GM18858 (cell line): ENCODE results near the gene SFT2D3.

ENCODE experiments used
- ATAC-seq: cut with Tn5 transposase; IDR thresholded peaks from one replicate; pipeline ENCODE4 v1.9.1; 2021; ENCODE audit not compliant: unreplicated experiment

Gene SFT2D3

DNA sequence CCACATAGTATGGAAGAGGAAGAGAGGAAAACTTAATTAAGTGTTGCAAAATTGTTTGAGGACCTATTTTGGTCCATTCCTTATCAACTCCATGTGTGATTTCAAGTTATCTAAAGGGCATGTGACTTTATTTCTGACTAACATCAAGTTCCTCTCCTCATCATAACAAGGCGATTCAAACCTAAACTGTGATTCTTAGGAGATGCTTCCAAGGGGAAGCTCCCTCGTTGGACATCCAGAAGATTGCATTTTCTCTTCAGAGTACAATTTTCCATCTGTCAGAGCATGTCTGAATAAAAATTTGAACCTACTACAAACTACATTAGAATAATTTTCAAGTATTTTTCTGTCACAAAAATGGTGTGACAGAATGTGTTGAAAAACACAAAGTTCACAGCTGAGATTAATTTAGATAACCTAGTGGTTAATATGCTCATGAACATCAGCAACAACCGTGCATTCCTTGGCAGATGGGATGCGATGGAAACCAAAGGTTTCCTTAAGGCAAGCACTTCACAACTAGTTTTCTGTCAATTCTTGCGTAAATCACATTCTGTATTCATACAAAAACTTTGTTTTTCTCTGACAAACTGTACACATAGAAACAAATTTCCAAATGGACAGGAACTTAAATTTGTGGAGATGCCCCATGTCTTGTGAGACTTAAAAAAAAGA, 4.2 kb downstream of the SFT2D3 start:
- no peak for ATAC-seq

DNA sequence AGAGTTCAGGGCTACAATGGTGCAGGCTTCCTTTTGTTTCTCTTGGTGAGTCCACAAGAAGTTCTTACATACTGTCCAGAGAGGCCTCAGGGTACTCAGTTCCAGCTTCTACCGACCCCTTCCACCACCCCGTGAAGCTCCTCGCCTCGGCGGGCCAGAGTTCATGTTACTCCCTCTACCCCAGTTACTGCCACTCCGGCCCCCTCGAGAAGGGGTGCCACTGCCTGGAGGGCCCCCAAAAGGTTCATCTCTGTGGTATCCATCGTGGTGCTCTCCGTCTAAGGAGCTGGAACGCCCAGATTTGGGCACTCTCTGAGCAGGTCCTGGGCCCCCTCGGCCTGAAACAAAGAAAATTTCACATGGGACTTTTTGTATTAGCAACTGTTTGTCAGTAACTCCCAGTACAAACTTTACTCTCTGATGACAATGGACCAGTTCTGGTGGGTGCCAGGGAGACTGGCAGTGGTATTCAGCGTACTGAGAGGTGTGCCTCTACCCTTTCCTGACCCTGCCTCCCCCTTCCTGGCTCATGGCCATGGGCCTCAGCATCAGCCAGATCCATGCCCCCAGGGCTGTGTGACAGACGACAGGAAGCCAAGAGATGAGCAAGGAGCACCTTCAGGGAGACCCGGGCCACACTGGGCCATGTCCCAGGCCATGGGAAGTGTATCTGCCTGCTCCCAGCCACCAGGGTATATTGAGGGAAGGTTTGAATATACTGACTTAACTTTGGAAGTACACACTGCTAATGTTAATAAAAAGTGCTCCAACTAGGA, 5.1 kb downstream of the SFT2D3 start:
- no peak for ATAC-seq

DNA sequence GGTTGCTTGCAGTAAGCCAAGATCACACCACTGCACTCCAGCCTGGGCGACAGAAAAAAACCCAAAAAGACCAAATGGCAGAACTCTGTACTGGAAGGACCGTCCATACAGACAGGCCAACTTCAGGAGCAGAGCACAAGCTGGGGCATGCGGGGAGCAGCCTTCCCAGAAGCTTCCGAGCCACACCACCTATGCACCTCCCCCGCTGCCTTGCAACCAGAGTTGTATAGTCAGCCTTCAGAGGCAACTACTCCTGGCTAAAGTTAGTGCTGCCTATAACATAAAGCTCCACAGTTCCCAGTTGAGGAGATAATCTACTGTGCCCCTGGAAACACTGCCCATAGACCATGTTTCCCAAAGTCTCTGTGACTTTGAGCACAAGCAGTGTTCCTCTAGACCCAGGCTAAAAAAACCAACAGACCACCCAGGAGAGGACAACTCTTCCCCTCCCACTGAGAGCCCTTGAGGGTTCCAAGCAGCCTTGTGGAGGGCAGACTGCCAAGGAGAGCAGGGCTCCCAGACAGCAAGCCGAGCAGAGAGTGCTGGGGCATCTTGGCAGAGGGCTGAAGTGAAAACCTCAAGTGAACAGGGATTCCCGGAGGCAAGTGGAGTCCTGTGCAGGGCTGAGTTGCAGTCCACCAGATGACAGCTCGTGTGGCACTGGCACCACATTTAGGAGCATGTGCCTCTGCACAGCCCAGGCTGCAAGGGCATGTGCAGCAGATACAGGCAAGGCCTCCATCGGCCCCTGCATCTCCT, 6.8 kb downstream of the SFT2D3 start:
- ATAC-seq: no peak

DNA sequence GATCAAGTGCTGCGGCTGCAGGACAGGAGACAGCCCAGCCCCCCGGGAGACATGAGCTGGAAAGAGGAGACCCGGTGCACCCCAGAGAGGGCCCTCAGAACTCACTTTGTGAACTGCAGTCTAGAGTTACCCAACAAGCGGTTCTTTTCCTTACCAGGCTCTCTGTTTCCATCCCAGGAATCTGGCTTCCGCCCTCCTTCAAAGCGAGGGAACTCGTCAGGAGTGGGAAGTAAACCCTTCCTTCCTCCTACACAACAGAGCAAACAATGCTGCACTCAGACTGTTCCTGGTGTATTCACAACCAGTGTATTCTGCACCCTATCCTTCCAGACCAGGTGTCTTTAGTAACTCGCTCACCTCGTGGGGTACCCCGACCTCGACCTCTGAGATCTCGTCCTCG, 8.0 kb downstream of the SFT2D3 start:
- ATAC-seq: no peak

DNA sequence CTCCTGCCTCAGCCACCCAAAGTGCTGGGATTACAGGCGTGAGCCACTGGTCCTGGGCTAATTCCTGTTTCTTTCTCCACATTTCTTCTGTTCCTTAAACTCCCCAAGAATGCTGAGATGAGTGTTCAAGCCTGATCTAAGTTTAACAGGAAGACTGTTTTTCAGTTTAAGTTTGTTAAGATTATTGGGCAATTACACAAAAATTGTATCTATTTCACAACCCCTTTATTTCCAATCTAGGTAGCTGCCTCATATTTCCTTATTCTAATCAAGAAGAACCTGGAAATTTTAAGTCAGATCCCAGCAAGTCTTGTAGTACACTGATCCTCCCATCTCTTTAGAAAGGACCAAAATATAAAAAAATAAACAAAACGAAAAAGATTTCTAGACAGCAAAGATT, 11.7 kb downstream of the SFT2D3 start:
- no peak for ATAC-seq

DNA sequence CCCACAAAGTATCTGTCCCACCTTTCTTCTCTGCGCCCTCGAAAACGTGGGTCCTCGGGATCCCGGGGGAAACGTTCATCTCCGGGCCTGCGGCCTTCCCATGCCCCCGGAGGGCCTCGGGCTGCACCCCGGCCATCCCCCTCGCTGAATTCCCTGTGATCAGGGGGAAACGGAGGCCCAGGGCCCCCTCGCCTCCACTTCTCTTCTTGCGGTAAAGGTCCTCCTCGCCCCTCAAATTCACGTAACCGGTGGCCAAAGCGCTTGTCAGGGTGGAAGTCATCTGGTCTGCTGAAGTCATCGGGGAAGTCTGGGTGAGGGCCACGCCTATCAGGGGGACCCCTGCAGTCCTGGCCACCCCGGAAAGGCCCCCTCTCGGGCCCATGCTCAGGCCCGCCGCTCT, 12.3 kb downstream of the SFT2D3 start:
- ATAC-seq: no peak

DNA sequence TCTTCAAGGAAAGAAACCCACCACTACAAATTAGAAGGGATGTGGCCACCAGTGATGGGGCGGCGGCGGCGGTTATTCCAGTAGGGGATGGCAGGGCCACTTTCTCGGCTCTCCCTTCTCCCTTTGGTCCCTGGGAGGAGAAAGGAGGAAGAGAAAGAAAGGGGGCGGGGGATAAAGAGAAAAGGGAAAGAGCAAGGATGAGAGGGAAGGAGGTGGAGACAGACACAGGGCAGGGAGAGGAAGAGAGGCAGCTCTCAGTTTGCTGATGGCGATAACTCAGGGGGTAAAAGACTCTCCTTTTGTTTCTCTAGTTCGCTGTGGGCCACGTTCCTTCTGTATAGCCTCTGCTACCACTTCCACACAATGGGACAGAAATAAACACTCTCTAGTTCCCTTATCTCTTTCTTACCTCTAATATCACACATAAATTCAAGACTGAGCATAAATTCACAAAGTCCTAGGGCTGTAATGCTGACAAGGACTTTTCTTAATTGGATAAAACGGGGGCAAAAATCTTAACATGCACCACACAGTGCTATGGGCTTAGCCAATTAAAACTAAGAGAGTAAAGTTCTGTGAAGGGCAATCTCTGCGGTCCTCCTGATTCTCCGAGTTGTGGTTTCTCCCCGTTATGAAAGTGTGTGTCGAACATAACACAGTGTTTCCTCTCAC, 14.6 kb downstream of the SFT2D3 start:
- ATAC-seq: no peak

DNA sequence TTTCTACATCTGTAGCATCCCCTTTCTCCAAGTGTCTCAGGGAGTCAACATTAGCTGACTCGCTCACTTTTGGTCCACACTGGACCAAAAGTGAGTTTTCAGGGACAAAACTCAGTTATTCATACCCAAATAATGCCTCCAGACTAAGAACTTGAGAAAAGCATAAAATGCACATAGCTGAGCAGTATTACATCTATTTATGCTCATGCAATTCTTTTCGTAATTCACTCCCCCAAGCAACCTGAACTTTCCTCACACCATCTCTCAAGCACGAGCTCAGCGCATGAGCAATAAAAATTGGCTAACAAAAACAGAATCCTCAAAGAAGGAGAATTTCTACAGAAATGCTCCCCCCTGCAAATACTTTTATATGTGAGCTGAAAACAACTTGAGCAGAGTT, 17.0 kb downstream of the SFT2D3 start:
- ATAC-seq: no peak

DNA sequence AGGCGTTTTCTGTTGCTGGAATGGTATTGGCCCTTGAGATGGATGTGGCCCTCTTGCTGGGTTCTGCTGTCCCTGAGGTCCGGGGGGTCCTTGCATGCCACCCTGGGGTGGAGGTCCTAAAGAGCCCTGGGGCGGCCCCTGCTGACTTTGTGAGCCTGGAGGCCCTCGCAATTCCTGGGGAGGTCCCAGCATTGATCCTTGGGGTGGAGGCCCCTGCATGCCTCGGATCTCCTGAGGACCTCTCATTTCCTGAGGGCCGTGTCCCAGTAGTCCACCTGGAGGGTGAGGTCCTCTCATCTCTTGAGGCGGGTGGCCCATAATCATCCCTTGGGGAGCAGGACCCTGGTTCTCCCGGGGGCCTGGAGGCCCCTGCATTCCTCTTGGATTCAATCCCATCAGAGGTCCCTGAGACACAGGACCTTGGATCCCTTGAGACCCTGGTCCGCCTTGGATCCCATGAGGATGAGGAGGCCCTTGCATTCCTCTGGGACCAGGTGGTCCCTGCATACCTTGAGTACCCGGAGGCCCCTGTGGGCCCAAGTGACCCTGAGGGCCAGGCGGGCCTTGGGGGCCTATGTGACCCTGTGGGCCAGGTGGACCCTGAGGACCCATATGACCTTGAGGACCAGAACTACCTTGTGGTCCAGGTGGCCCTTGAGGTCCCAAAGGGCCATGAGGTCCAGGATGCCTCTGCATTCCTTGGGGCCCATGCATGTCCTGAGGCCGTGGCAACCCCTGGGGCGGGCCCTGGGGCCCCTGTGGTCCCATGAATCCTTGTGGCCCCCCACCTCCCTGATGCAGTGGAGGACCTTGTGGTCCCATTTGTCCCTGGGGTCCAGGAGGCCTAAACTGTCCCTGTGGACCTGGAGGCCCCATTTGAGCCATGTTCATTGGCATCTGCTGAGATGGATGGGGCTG, 18.3 kb downstream of the SFT2D3 start:
- ATAC-seq: no peak

DNA sequence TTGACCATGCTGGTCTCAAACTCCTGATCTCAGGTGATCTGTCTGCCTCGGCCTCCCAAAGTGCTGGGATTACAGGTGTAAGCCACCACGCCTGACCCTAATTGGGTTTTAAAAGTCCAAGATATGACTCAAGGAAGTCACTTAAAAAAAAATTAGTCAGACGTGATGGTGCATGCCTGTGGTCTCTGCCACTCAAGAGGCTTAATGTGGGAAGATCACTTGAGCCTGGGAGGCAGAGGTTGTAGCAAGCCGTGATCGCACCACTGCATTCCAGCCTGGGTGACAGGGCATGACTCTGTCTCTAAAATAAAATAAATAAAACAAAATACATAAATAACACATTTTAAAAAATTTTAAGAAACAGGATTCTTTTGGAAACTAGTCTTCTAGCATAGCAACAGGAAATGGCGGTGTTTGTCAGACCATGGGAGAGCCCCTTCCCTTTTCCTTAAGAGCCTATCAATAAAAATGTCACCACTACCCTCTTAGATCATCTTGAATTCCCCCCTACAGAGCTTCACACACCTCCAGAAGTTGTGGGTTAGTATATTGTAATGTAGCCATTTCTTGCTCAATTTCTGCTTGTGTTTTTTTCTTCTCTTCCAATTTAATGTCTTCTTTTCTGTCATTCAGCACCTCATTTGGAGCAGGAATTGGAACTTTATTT, 20.1 kb downstream of the SFT2D3 start:
- no peak for ATAC-seq

DNA sequence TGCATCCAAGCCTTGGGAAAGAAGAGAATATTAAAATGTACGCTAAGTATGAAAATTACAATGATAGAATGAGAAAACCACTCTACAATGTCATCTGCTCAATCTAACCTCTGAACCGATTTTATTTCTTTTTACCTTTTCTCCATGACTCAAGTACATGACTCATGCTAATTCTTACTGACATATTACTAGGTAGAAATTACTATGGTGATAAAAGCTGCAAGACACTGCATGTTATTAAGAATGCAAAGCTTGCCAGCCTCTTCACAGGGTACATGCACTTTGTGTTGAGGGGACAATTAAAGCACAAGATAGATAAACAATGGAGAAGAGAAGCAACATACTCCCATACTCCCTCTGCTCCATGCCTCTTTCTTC, 20.7 kb downstream of the SFT2D3 start:
- ATAC-seq: no peak

DNA sequence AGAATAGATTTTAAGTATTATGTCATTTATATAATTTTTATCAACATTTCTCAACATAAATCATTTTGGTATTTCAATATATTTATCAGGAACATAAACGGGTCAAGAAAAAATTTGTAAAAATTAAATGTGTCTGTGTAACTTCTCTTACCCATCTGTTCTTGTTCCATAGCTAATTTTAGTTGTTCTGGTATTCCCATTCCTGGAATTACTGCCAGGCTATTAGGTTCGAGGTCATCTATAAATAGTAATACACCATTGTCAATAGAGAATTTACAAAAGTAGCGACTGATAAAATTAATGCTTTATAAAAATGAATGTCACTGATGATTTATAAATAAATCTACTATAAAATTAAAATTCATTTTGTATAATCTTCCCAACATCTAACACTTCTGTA, 21.5 kb downstream of the SFT2D3 start:
- ATAC-seq: no peak

DNA sequence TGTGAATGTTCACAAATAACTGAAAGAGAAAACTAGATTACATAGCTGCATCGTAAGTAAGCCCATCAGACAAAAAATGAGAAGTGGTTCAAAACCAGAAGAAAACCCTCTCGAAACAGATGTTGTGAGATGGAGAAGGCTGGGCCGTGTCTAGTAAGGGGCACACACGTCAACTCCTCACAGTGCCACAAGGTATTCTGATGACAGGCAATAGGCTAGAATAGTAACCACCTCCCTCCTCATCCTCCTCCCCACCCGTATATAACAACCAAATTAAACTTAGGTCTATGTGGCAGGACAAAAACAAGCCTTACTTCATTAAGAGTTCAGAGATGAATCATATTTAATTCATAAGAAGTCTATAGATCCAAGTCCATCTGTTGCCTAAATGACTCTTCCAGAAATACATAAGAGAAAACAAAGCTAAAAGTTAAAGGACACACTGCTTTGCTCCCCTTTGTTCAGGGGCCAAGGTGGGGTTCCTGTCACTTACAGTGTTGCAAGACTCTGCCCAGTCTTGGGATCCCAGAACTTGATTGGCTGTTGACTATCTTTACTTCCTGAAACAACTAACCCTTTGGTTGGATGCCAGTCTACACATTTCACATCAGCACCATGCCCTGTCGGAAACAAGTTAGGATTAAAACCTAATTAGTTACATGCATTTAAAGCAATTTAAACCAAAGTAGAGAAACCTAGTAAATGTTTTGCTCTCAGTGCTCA, 25.0 kb downstream of the SFT2D3 start:
- no peak for ATAC-seq

DNA sequence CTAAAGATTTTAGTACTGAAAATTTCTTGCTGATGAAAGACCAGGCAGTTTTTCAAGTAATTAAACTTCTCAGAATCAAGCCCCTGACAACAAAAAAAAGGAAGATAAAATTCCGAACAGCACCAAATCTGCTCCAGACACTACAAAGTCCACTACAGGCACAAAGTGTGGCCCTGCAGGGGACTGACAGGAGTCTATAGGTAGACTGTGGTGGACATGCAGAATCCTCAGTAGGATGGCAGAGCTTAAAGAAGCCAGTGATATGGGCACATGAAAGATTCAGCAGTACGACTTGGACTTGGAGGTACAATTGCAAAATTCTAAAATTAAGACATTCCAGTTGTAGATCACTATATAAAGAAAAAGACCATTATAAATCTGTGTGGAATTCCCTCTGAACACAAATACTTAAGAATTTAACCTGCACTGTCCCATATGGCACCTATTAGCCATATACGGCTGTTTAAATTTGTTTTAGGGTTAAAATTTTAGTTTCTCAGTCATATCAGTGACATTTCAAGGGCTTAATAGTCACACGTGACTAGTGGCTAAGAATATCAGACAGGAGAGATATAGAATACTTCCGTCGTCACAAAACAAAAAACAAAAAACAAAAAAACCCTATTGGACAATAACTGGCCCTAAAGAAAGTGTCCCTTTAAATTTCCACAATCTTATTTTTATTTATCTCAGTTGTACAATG, 32.0 kb downstream of the SFT2D3 start:
- no peak for ATAC-seq

DNA sequence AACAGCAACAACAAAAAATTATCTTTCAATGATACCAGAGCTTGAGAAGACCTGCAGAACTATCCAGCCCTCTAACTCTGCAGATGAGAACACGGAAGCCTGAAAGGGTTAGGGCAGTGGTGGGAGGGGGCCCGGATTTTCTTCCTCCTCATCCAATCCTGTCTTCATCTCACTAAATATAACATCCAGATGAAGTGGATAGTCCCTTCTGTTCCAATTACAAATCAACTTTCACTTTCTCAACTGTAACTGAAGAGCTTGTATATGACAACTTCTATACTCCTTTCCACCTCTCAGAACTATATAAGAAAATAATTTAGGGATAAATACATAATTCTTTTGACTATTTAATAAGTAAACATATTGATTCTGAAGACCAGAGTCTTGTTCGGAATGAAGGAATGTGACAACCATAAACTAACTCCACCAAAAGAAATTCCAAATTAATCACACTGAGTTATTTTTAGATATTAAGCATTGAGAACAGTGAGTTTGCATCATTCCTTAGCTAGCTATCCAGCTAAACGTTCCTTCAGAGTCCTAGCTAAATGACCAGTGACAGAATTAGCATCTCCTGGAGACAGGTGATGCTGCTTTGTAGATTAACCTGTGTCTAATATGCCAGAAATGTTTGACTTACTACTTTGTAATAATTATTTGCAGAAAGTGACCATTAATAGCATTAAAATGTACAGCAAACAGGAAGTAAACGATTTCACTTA, 32.7 kb downstream of the SFT2D3 start:
- ATAC-seq: no peak

DNA sequence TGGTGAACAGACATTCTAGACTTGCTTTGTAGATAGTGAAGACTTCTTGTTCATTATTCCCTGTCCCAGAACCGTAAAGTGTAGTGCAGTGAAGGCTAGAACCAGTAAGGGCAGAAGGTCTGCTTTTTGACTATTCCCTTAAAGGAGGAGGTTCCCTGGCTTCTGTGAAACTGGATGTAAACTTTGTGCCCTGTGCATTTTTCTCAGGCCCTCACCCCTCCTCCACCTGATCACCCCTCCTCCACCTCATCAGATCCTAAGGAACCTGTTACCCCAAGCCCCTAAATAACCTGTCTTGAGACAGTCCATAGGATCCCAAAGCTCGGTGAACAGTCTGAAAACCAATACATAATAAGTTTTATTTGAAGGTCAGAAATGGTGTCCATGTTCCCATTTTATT, 33.7 kb downstream of the SFT2D3 start:
- no peak for ATAC-seq

DNA sequence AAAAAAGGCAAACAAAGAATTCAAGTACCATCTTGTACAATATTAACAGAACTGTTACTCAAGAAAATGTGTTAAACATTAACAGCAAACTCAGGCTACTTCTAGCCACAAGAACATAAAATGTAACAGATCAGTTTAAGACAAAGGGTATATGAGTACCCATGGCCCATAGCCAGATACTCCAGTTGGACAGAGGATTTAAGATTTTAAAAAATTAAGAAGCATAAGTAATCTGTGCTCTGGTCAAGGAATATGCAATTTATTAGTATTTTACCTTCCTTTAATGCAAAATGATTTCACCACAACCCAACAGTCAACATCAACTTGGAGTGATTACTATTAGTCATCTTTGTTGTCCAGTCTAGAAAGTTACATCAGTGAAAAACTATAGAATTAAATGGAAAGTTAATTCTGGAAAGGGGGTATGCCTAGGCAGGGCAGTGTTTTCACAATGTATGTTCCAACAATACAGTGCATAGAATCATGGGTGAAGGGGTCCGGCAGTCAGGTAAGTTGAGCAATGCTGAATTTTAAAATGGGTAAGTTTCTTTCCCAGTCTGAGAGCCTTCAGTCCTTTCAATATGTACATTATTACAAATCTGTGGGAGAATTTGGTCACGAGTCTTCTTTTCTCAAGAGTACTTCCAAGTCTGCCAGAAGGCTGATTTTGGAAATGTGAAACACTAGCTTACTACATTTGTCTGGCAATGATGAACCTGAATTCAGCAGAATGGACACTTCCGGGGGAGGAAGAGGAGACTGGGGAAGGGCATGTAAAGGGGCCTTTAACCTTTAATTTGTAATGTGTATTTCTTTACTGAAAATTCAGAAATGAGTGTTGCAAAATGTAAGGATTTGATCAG, 34.5 kb downstream of the SFT2D3 start:
- ATAC-seq: no peak
